ENCODE data around the gene ALK.

GRCh38 chr2:29776406-29776805 is 145.0 kb downstream of the ALK start:
- TF ChIP-seq CTCF (IDR thresholded peaks at IDR 0.05): no peak
- TF ChIP-seq POLR2A (IDR thresholded peaks at IDR 0.05; ENCODE audit: low read depth): no peak
- no peak for TF ChIP-seq POLR2AphosphoS5 (IDR thresholded peaks at IDR 0.05)

Data from esophagus muscularis mucosa (tissue), 3 donors.